SIG-M5 treated with dmso at 0.1 percent for 504 hours (cell line): Measurements from ENCODE around the gene CD28.

ENCODE experiments used
- DNase-seq: peaks from one replicate; lab custom pipeline; 2025; ENCODE audit not compliant: unreplicated experiment; lab: John Stamatoyannopoulos, UW

CD28 gene

DNA sequence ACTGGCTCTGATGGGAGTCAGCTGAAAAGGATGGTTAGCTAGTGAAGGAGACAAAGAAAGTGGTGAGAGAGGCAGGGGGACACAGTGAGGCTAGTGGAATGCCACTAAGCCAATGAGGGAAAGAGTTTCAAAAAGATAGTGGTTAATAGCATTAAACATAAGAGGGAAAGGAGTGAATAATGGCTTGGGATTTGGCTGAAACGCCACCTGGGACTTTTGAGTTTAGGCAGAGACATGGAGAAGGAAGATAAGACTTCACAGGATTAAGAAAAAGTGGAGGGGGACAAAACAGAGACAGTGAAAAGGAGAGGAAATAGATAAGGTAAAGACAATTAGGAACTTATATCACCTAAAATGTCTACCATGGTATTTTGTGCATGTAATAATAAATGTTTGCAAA is 6.9 kb downstream of the CD28 start:
- no peak for DNase-seq

DNA sequence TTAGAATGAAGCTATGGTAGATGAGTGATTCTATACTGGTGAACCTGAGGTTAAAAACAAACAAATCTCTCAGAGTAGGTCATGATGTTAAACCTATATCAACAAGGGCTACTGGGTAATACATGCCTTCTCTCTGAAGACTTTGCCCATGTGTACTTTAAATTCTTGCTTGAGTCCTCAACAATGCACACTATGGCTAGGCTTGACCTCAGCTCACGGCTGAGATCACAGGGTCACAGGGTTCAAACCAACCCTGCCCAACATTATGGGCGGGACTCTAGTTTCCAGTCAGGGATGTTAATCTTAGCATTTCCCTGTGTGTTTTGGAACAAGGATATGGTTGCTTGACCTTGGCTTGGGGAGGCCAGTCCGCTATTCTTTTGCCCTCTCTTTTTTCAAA is 7.7 kb downstream of the CD28 start:
- no peak for DNase-seq

DNA sequence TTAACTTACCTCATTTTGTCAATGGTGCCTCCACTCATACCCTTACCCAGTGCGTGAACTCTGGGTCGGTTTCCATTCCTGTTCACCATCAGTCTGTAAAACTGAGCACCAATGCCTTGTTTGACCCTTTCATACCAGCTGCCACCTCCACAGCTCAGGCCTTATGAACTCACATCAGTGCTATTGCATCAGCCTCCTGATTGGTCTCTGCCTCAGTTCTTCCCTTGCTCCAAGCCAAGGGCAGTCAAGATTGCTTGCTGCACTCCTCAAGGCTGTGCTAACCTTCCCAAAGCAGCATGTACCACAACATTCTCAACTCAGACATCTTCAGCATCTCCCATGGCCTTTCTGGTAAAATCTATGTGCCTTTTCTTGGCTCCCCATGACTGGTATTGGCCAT is 9.3 kb downstream of the CD28 start:
- DNase-seq = no peak

GRCh38 chr2:203718087-203718486 is 11.6 kb downstream of the CD28 start:
- no peak for DNase-seq

DNA sequence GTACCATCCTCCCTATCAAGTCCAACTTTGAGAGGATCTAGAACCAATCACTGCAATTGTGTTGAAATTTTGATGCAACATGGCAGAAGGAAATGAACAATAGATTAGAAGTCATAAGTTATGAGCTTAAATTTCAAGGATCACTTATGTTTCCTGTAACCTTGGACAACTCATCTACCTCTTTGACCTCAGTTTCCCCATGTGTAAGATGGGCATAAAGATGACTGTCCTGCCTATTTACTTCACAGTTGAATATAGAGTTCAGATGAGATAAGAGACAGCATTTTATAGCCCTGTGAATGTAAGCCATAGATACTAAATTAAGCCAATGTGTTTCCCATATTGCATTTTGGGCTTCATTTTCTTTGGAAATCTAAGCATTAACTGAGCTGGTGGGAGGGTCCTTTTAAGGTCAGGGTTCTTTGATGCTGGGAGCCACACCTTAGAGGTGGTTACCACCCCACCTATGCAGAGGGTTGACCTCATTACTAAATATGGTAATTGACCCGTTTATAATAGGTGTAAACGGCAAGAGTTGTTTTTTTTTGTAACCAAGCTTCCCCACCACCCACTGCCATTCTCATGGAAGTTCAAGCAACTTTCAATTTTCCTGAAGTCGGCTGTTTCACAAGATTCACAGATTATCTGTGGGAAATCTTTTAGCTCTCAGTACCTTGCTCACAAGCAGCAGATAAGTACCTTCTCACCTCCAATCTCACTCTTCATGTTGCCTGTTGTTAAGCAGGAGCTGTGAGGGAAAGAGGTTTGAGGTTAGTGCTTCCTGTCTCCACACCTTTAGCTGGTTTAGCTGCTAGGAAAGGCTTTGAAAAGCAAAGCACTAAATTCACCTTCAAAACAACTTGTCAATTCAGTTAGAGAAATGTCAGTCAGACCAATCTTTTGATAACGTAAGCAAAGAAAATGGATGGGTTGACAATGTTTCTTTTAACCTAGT is 13.3 kb downstream of the CD28 start:
- no peak for DNase-seq

DNA sequence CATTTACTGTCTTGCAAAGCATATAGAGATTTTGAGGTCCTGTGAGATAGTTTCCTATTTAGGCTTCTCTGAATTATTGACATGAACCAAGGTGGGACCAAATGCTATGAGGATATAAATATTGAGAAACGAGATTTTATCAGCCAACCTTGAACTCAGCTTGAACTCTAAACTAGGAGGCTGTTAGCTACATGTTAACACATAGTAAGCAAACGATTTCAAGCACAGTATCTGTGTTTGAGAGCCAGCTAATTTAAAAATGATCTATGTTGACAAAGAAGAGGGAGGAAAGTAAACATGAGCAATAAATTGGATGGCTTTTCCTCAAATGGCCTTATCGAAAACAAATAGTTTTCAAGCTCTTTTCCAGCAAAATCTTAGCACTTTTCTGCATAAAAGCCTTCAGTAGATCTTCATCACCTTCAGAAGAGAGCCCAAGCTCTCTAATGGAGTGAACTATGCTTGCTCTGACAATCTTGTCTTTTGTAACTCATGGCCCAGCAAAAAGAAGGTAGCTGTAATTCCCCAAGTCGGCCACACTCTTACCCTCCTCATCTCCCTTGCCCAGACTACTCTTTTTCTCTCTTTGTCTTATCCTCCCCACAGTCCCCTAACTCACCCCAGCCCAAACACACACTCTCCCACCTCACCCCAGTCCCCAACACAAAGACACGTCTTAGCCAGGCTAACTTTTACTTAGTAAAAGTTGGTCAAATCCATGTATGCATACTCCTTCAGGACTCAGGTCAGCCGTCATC is 14.7 kb downstream of the CD28 start:
- DNase-seq = no peak

DNA sequence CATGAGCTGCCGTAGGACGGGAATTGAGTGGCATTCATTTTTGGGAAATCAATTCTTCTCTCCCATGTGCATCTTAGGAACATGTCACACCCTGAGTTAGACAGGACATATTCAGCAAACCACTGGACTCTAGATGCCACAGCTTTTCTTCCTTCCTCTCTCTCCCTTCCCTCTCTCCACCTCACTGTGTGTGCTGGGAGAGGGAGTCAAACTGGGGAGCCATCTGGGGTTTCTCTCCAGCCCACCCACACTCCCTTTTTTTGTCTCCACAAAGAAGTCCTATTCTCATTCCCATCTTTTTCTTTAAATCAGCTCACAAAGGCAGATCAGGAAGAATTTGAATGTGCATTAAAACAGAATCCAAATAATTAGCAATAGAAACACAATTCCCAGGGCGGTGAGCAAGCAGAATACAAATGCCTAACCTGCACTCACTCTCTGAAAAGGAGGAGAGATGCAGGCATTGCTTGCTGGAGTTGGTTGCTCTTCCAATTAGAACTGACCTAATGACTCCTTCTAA is 15.4 kb downstream of the CD28 start:
- DNase-seq = no peak

DNA sequence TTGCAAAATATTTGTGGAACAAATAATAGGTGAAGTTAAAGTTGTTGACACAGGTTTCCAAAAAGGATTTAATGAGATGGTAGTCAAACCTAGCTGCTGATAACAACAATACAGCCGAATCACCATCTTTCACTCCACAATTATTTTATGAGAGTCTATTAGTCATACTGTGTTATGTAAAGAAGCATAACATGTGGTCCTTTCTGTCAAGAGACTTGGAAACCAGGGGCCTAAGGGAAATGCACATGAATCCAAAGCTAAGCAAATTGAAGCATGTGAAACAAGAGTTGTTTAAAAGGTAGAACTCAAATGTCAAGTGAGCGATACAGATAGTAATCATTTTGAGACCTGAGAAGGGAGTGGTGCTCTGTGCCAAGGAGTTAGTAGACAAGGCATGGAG is 16.0 kb downstream of the CD28 start:
- no peak for DNase-seq

DNA sequence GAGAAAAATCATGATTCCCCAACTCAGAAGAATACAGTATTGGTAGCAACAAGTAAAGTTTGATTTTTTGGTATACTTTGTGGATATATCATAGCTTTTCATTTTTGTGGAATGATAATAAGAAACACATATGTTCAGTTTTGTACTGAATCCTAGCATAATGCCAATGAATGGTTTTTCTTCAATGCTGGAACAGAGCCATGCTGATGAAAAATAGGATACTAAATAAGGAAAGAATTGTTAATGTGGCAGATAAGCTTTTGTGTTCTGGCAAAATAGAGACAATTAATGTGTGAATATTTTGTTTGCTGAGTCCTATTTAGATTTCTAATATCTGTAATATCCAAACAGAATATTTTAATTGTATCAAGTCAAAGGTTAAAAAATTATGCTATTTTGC is 21.9 kb downstream of the CD28 start:
- DNase-seq = no peak

- no peak for DNase-seq
Observed at GRCh38 chr2:203730076-203730729, 23.8 kb downstream of the CD28 start.

DNA sequence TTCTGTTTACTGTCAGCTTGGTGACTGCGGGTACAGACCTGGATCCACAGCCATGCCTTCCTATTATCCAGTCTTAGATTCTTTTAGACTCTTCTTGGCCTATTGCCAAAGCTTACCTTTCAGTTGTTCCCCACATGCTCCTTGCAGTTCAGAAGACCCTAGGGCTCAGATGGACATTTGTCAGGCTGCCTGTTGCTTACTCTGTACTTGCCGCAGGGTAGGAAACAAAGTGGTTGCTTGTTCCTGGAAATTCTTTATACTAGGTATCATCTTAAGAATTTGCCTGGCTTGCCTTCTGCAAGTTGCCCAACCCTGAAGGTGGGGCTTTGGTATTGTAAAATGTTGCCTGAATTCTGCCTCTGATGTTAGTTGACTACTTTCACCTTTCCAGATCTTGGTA is 24.4 kb downstream of the CD28 start:
- DNase-seq = no peak

DNA sequence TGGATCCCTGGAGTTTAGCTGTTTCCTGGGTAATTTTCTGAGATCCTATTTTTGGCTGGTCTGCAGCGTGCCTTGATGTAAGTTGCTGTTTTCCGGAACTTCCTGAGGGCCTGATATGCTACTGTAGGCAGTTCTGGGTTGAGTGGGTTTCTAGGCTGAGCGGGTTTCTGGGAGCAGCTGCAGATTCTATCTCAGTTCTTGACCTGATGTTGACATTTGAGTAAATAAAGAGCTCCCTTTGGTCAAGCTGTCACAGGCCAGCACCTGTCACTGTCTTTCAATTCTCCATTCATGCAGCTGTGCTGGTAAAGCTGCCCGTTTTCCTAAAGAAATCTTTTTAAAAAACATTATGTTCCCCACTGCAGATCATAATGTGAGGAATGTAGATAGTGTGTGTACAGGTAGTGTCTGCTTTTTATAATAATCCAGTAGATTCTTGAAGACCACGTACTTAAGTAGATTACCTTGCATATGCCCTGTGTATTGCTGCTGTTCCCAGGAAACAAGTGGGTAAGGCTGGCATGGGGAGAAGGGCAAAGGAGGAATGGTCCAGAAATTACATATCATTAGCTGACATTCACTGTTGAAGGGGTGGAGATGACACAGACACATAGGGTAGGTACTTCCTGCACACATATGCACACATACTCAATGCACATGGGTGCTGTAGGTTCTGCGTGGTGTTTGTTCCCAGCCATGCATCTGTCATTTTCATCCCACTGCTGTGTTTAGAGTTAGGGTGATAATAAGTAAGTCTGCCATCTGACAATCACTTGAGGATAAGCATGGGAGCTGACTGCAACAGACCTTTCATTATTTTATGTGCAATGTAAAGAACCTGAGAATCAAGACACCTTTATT is 25.9 kb downstream of the CD28 start:
- no peak for DNase-seq

DNA sequence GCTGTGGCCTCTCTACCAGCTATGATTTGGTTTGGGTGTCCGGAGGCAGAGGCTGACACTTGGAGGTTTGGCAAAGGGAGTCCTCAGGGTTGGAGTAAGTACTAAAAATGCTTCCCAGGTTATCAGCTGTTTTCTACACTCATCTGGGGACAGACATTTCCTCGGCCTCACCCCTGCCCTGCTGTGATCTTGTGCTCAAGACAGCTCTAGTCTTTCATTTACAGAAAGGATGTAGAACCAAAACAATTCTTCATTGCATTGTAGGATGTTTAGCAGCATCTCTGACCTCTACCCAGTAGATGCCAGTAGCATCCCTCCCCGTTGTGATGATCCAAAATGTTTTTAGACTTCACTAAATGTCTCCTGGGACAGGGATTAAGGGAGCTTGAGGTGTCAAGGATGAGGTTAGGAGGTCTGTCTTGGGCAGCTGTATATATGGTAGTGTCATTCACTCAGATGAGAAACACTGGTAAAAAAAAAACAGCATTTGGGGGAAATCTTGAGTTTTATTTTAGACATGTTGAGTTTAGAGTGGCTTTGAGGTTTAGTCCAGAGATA is 26.6 kb downstream of the CD28 start:
- no peak for DNase-seq

DNA sequence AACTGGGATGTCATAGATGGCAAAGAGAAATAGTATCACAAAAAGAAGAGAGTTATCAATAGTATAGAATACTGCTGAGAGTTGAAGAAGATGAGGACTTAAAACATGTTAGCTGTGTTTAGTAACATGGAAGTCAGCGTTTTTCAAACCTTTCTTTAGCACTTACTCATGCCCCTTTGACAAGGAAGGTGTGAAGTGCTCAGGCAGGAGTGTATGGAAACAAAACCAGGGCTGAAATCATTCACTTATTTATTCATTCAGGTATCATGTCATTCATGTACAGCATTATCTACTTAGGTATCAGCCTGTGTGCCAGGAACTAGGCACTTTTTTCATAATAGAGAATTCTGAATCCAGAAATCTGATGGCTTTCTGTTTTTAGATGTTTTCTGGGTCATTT is 27.2 kb downstream of the CD28 start:
- DNase-seq = no peak

DNA sequence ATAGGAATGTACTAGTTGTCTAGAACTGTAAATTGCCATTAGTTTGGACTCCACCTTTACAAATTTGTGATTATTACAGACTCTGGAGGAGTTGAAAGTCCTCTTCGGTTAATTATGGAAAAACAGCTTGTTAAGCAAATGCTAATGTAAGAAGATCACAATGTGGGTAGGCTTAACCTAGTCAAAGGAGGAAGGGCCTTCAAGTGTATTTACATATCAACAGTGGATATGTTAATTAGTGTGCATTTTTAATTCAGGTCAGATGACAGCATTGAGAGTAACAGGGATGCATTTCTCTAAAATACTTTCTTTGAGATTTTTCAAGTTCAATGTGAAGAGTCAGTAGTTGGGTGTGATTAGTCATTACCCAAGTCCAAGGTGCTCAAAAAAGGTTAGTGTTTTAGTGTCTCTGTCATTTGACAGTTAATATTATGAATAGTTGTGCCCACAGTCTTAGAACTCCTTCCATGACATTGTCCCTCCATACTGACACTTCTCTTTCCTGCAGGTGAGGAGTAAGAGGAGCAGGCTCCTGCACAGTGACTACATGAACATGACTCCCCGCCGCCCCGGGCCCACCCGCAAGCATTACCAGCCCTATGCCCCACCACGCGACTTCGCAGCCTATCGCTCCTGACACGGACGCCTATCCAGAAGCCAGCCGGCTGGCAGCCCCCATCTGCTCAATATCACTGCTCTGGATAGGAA is 28.0 kb downstream of the CD28 start:
- no peak for DNase-seq

GRCh38 chr2:203737360-203737759 is 30.9 kb downstream of the CD28 start:
- DNase-seq = no peak

GRCh38 chr2:203739351-203739750 is 32.9 kb downstream of the CD28 start:
- DNase-seq = no peak

- DNase-seq = no peak
Observed at GRCh38 chr2:203740871-203741281, 34.4 kb downstream of the CD28 start.

DNA sequence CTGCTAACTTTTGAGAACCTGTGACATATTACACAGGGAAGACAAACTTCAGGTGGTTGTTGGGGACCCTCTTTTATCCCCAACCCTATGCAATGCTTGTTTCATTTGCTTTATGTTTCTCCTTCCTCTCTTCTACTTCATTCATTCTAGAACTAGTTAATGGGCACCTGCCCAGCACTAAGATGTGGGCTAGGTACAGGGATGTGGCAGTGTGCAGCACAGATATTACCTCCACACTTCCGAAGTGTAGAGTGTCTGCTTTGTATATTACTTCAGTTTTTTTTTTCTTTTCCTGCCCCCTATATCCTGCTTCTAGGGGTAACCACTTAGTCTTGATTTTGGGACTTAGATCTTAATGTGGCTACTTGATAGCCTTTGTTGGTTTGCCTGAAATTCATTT is 35.1 kb downstream of the CD28 start:
- no peak for DNase-seq
